Stimulated activated CD8-positive, alpha-beta memory T cell treated with anti-CD3 and anti-CD28 coated beads, Interleukin-15, amount 100 ng/mL, for 4 hours (primary cell): ENCODE data around the gene PIK3R1.
"Not testable (repeated sequence)": the region's sequence is repeated elsewhere in the genome, so short reads cannot be mapped to it uniquely, and the experiment has no call there.

ENCODE experiments used
- DNase-seq, 2 donors: peaks; one replicate each; pipeline ENCODE4 v3.0.0-alpha.2; 2020; ENCODE audit warnings: low read depth in 2 of 2

PIK3R1 gene

GRCh38 chr5:68226546-68227073 lies 11.1 kb downstream of the PIK3R1 start:
- no peak for DNase-seq

GRCh38 chr5:68227532-68228160 lies 12.1 kb downstream of the PIK3R1 start:
- DNase-seq = no peak

GRCh38 chr5:68229416-68229815 lies 13.9 kb downstream of the PIK3R1 start:
- no peak for DNase-seq

DNA sequence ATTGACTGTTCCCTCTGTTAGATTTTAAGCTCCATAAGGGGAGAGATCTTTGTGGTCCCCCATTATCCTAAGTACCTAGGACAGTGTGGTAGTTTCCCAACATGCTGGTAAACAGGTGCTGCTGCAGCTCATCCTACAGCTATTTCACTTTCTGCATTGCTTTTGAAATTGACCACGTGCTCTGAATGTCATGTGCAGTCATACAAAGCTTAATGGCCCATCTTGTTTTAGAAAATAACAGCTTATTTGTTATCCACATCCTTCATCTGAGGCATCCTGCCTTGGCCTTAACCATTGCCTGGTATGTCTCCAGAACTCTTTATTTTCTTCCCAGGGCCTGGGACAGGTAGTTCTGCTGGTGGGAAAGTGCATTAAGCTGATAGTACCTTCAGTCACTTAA lies 14.7 kb downstream of the PIK3R1 start:
- no peak for DNase-seq

DNA sequence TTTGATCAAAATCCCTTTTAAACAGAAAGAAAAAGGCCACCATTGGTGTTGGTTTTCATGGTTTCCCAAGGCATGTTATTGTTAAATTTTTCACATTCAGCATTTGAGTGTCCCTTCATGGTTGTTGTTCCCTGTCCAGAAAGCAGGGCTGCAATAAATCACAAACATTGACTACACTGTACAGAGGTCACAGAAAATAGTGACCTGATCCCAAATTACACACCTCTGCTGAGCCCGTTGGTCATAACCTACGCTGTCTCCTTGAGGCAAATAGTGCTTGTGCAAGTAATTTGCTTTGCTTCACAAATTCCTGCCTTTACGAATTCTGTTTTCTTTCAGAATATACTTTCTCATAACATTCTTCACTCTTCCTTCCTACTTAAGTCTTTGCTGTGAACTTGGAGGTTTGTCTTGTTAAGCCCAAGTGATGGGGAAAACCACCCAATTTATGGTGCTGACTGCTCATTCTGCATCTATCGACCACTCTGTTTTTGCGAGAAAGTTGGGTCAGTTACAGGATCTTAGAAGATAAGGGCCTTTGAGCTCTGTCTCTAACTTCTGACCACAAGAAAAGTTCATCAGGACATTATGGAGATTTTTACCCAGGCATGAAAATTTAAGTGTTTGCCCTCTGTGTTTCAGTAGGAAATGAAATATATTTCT lies 16.0 kb downstream of the PIK3R1 start:
- DNase-seq = no peak

GRCh38 chr5:68232277-68232676 lies 16.7 kb downstream of the PIK3R1 start:
- DNase-seq = no peak

DNA sequence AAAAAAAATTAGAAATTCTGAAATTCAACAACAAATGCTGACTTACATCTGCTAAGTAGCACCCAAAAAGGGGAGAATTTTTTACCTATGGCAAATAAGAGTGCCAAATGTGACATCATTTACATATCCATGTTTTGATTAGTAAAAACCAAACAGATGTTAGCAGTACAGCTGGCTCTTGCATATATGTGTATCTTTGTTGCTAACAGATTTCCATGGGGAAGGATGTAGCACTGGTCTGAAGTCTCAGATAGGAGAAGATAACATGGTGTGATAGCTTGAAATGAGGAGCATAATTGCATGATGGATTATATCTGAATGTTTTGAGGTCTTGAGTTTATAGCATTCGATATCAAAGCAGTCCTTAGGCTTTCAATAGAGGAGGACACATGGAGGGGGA lies 17.5 kb downstream of the PIK3R1 start:
- DNase-seq = no peak

- not testable (repeated sequence) for DNase-seq
These were observed 19.7 kb downstream of the PIK3R1 start for GRCh38 chr5:68235229-68235628.

GRCh38 chr5:68237715-68238114 lies 22.2 kb downstream of the PIK3R1 start:
- DNase-seq = no peak

DNA sequence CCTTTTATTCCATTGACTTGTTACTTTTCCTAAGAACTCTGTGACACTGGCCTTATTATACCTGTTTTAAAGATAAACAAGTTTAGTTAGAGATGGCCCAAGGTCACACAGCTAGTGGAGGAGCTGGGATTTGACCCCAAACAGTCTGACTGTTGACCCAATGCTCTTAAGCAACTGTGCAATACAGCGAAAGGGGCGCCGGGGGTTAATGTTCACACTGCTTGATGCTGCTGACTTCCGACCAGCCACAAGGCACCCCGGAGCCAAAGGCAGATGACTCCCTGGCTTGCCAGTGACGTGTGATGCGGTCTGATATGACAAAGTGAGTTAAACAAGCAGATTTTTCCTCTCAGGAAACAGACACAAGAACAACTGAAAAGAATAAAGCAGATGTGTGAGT lies 23.9 kb downstream of the PIK3R1 start:
- peak; percentile 62 to 71 for DNase-seq

DNA sequence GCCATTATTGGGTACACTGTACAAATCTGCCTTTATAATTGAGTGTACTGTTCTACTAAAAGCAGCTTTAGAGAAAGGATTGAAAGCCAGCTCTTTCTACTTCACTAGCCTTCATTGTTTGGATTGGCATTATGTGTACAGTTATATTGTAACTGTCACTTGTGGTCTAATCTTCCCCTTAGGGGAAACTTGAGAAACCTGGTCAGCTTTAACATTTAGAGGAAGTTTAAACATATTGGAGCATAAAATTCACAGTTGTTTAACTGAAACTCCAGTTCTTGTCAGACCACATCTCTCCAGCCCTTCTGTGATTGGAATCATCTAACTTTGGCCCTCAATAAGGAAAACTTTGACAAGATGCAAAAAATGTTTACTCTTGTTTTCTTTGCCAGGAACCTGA lies 24.6 kb downstream of the PIK3R1 start:
- no peak for DNase-seq

- DNase-seq = no peak
These were observed 25.2 kb downstream of the PIK3R1 start for GRCh38 chr5:68240771-68241170.

- no peak for DNase-seq
These were observed 27.2 kb downstream of the PIK3R1 start for GRCh38 chr5:68242743-68243142.

GRCh38 chr5:68243251-68243650 lies 27.7 kb downstream of the PIK3R1 start:
- no peak for DNase-seq

DNA sequence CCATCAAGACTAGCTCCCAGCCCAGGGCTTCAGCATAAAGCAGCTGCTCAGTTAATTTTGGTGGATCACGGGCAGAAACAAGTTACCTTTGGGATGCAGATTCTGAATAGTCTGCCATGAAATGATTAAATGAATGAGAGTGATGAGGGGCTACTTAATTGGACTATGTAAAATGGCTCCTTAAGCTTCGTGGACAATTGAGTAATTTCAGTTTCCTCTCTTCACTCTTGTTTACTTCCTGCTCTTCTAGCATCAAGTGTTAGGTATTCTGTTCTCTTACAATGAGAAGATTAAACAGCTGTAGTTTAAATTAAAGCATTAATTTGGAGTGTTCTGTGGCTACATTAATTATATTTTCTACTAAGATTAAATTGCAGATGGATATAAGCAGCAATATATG lies 28.1 kb downstream of the PIK3R1 start:
- no peak for DNase-seq

GRCh38 chr5:68245319-68245718 lies 29.8 kb downstream of the PIK3R1 start:
- DNase-seq = no peak

- no peak for DNase-seq
These were observed 31.2 kb downstream of the PIK3R1 start for GRCh38 chr5:68246802-68247201.

DNA sequence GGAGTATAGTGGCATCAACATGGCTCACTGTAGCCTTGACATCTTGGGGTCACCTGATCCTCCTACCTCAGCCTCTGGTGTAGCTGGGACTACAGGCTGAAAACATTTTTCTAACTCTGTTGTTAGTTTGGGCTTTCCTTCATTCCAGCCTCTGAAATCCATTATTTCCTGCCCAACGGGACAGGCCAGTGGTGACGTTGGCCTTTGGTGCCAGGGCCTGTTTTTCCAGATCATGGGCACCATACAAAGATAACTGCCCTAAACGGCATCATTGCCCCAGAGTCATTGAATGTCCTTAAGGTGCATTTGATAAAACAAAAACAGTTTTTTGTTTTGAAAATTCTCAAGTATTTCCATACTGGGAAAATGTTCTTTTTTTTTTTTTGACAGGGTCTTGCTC lies 32.1 kb downstream of the PIK3R1 start:
- DNase-seq = no peak

DNA sequence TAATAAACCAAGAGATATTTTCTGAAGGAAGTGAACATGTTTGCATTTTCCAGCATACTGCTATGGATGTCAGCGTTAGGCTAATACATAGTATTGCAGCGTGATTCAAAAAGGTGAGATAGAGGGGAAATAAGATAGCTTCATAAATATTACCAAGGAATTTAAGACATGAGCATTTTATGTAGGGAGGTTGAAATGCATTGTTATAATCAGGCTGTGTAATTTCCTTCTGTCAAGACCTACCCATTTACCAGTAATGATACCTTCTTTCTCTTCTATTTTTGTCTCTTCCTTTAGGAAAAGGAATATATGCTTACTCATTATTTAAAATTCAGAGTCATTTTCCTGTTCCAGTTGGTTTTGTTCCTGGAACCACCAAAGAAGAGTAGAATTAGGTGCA lies 33.3 kb downstream of the PIK3R1 start:
- no peak for DNase-seq

DNA sequence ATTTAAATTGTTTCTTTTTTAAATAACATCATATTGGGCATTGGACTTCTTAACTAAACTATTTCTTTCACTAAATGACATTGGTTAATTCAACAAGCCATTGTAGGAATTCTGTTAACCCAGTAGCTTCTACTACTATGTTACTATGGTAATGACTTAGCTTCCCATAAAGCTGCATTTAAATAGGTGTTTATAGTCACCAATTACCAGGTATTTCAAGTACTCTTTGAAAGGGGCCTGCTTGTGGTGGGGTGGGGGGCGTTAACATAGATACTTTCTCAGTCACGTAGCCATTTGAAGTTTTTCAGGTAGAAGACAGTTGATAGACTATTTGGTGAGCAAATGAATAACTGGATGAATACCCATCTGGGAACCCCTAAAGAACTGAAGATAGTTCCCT lies 34.0 kb downstream of the PIK3R1 start:
- DNase-seq = no peak

DNA sequence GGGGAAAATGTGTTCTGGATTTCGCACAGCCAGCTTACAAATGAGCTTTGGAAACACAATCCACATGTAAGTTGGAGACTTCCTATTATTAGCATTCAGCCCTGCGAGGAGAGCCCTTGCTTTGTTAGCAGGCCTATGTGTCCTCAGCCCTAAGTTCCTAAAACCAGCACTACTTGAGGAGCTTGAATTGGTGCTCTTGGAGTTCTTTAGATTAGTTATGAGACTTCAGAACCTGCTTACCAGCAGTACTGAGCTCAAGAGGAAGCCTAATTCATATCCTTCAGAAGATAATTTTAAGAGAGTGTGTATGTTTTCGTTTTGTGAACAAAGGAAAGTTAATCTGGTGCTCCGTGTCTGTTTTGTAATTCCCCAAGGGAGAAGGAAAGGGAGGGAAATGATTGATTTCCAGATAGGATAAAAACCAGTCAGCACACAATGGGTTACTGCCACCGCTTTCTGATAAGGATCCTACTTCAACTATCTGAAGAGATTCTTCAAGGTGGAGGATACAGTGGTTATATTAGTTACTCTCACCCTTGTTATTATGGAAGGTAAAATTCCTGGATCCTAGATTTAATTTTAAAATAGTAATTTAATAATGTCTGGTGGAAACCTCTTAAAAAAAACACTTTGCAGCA lies 35.2 kb downstream of the PIK3R1 start:
- no peak for DNase-seq

- peak; percentile 37 to 59 for DNase-seq
These were observed 35.8 kb downstream of the PIK3R1 start for GRCh38 chr5:68251386-68251785.
